ENCODE results near the gene KCNG1.
A peak's percentile ranks its signal among the peaks of the same experiment; 100 is the strongest.

Gene KCNG1

DNA sequence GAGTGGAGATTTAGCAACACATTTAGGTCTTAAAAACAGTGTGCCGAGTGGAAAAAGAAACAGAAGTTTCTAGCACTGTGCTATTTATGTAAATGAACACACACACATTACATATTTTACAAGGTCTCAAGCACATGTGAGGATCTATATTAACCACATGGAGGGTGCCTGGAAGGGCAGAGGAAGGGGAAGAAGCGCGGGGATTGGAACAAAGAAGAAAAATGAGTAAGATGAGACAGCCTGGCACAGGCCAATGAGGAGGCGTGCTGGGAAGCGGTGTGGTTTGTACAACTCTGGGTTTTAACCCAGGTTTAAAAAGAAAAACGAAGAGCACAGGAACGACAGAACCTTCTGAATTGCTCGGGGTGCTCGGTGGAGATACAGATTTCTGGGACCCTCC is 5.7 kb downstream of the KCNG1 start:
- Histone ChIP-seq H3K4me3 (ENCODE audit: low read depth, low read length) (no peak overlapping the region), H3K27ac (ENCODE audit: extremely low read depth, low read depth, low read length) (no peak overlapping the region), H3K36me3 (ENCODE audit: control insufficient read depth in 2 of 2, insufficient read depth in 1 of 2, low read length in 2 of 2) (peaks cover 0 to 4% of the 10 kb centered on the region in 2 experiments; a peak in 1 of 3 replicates), H3K4me1 (ENCODE audit: control insufficient read depth, insufficient read depth, low read length) (no peaks in the 10 kb centered on the region), H3K9me3 (ENCODE audit: control insufficient read depth, insufficient read depth, low read depth, low read length) (no peaks in the 10 kb centered on the region)
- POLR2A ChIA-PET, result no interaction called here
- CTCF ChIA-PET, result no interaction called here
- TF ChIP-seq ZNF530 (tag by site-specific recombination; IDR thresholded peaks at IDR 0.05; ENCODE audit: low read depth) (no peak), ZBTB20 (tag by site-specific recombination; IDR thresholded peaks at IDR 0.05) (peak; percentile 55)

- ChIA-PET POLR2A (interaction anchor here (1.0 kb wide), 1 partner anchor 29 kb away, joined by 8 read pairs; no protein-coding TSS in a partner anchor), CTCF (interaction anchor here (1.5 to 3.5 kb wide), 5 partner anchors 10 to 290 kb away, joined by 5 to 39 read pairs (median 15); no protein-coding TSS in a partner anchor)
- no peak for TF ChIP-seq ZEB2 (tag by site-specific recombination; IDR thresholded peaks at IDR 0.05)
- Histone ChIP-seq H3K36me3 (ENCODE audit: control insufficient read depth in 2 of 2, insufficient read depth in 1 of 2, low read length in 2 of 2) (peaks cover 0 to 4% of the 10 kb centered on the region in 2 experiments; a peak in 1 of 3 replicates), H3K9me3 (ENCODE audit: control insufficient read depth, insufficient read depth, low read depth, low read length) (no peaks in the 10 kb centered on the region), H3K27ac (ENCODE audit: extremely low read depth, low read depth, low read length) (no peak overlapping the region), H3K4me3 (ENCODE audit: low read depth, low read length) (no peak overlapping the region), H3K4me1 (ENCODE audit: control insufficient read depth, insufficient read depth, low read length) (no peaks in the 10 kb centered on the region)
These were observed 6.4 kb downstream of the KCNG1 start for GRCh38 chr20:51016521-51016920.

DNA sequence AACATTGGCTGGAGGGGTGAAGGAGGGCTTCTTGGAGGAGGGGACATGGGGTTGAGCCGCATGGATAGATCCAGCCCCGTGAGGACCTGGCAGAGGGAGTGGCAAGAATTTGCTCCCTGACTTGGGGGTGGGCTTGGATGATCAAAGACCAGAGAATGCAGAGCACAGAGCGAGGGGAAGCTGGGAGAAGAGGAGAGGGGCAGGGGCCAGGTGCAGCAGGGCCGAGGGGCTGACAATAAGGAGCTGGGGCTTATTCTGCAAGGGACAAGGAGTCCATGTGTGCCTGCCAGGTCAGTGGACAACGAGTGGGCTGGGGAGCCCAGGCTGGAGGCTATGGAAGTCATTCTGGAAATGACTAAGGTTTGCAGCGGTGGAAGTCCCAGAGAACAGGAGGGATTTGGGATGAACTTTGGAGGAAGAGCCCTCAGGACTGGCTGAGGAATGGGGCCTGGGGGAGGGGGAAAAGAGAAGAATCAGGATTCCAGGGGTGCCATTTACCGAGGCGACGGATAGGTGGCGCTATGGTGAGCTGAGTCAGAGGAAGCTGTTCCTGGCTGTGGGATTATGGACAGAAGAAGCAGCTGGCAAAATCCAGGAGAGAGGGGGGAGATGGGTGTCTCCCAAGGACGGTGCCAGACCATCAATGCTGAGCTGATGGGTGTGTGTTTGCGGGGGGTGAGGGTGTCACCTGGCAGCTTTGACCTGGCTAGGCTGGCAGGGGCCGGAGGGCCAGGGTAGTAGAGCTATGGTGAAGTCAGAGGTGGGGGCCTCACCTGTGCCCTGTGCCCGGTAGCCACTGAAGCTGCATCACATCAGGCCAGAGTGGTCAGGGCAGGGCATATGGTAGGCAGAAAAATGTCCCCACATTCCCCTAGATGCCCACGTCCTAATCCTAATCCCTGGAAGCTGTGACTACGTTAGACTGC is 7.8 kb downstream of the KCNG1 start:
- no peak overlapping the region for H3K27ac ChIP-seq (ENCODE audit: extremely low read depth, low read depth, low read length)
- ChIA-PET CTCF (interaction anchor here (0.6 to 3.5 kb wide), 36 partner anchors 9 to 693 kb away, joined by 3 to 39 read pairs (median 3); partner anchors contain the start of gene BCAS4), POLR2A (interaction anchor here (0.6 to 1.0 kb wide), 2 partner anchors 292 to 355 kb away, joined by 4 to 8 read pairs; no protein-coding TSS in a partner anchor)
- H3K9me3 ChIP-seq (ENCODE audit: control insufficient read depth, insufficient read depth, low read depth, low read length), result no peaks in the 10 kb centered on the region
- no peaks in the 10 kb centered on the region for H3K4me1 ChIP-seq (ENCODE audit: control insufficient read depth, insufficient read depth, low read length)
- H3K36me3 ChIP-seq (ENCODE audit: control insufficient read depth in 2 of 2, insufficient read depth in 1 of 2, low read length in 2 of 2), result peaks cover 0 to under 1% of the 10 kb centered on the region in 2 experiments; a peak in 1 of 3 replicates
- no peak overlapping the region for H3K4me3 ChIP-seq (ENCODE audit: low read depth, low read length)
- TF ChIP-seq ZNF677 (tag by site-specific recombination; IDR thresholded peaks at IDR 0.05) (no peak), ZFHX2 (tag by site-specific recombination; conservative IDR thresholded peaks at IDR 0.05) (no peak), ZBTB8A (tag by site-specific recombination; IDR thresholded peaks at IDR 0.05) (no peak), ZEB2 (tag by site-specific recombination; IDR thresholded peaks at IDR 0.05) (peak; percentile 48; the same call in 1 of the 2 replicates), SCRT2 (tag by site-specific recombination; IDR thresholded peaks at IDR 0.05) (no peak; the same call in 1 of the 2 replicates), PRDM10 (tag by site-specific recombination; IDR thresholded peaks at IDR 0.05) (peak; percentile 26; the same call in 1 of the 2 replicates), ZNF214 (tag by site-specific recombination; IDR thresholded peaks at IDR 0.05; ENCODE audit: borderline replicate concordance) (no peak), CTCF (tag by site-specific recombination; IDR thresholded peaks at IDR 0.05) (peak; percentile 77), ZNF138 (tag by site-specific recombination; IDR thresholded peaks at IDR 0.05; ENCODE audit: borderline replicate concordance) (no peak), SP7 (tag by site-specific recombination; IDR thresholded peaks at IDR 0.05) (0 out of 2 replicates have a peak, but pooled peaks have one; percentile 16), ZNF341 (tag by site-specific recombination; IDR thresholded peaks at IDR 0.05; ENCODE audit: low read depth) (peak; percentile 66), IKZF3 (tag by site-specific recombination; IDR thresholded peaks at IDR 0.05) (peak; percentile 82), ZBTB11 (tag by site-specific recombination; conservative IDR thresholded peaks at IDR 0.05; ENCODE audit: low read depth) (no peak)
- TF ChIP-seq, protein P1, sequence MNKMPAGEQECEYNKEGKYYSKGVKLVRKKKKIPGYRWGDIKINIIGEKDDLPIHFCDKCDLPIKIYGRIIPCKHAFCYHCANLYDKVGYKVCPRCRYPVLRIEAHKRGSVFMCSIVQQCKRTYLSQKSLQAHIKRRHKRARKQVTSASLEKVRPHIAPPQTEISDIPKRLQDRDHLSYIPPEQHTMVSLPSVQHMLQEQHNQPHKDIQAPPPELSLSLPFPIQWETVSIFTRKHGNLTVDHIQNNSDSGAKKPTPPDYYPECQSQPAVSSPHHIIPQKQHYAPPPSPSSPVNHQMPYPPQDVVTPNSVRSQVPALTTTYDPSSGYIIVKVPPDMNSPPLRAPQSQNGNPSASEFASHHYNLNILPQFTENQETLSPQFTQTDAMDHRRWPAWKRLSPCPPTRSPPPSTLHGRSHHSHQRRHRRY (tag by site-specific recombination; IDR thresholded peaks at IDR 0.05), result no peak
- TF ChIP-seq, protein P2, sequence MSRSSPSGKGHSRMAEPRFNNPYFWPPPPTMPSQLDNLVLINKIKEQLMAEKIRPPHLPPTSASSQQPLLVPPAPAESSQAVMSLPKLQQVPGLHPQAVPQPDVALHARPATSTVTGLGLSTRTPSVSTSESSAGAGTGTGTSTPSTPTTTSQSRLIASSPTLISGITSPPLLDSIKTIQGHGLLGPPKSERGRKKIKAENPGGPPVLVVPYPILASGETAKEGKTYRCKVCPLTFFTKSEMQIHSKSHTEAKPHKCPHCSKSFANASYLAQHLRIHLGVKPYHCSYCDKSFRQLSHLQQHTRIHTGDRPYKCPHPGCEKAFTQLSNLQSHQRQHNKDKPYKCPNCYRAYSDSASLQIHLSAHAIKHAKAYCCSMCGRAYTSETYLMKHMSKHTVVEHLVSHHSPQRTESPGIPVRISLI (tag by site-specific recombination; IDR thresholded peaks at IDR 0.05), result no peak
